AG10803 (cell line): Measurements from ENCODE around the gene JUND.

ENCODE experiments used
- DNase-seq: peaks from one replicate; pipeline ENCODE4 v3.0.0; 2010; ENCODE audit warnings: low read depth
- H3K4me3 ChIP-seq: 2 replicates; pipeline ENCODE4 v1.5.1; 2011; ENCODE audit warnings: mild to moderate bottlenecking, low read length, control low read depth
- TF ChIP-seq, protein P1 (sequence below): conservative IDR thresholded peaks from 2 replicates; pipeline ENCODE4 v1.5.1; 2011; ENCODE audit warnings: mild to moderate bottlenecking, low read length, control low read depth, inconsistent platforms

Gene JUND

DNA sequence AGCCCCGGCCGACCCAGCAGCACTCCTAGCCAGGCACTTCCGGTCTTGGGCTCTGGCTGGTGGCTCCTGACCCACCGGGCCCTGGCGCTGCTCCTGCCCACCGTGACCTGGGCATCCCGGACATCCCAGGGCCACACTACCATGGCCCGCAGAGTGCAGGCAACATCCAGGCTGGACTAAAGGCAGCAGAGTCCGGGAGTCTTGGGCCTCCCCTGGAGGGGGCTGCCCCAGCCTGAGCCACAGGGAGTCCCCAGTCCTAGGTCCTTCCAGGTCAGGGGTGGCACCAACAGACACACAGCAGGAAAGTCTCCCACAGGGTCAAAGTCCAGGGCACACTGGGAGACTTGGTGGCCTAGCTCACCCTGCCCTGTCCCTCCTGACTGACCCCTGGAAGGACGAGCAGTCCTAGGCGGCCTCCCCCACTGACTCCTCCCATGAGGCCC lies 30.7 kb upstream of the JUND start:
- no peak for DNase-seq
- TF ChIP-seq, protein P1, sequence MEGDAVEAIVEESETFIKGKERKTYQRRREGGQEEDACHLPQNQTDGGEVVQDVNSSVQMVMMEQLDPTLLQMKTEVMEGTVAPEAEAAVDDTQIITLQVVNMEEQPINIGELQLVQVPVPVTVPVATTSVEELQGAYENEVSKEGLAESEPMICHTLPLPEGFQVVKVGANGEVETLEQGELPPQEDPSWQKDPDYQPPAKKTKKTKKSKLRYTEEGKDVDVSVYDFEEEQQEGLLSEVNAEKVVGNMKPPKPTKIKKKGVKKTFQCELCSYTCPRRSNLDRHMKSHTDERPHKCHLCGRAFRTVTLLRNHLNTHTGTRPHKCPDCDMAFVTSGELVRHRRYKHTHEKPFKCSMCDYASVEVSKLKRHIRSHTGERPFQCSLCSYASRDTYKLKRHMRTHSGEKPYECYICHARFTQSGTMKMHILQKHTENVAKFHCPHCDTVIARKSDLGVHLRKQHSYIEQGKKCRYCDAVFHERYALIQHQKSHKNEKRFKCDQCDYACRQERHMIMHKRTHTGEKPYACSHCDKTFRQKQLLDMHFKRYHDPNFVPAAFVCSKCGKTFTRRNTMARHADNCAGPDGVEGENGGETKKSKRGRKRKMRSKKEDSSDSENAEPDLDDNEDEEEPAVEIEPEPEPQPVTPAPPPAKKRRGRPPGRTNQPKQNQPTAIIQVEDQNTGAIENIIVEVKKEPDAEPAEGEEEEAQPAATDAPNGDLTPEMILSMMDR: no peak
- H3K4me3 ChIP-seq: no peak overlapping the region

DNA sequence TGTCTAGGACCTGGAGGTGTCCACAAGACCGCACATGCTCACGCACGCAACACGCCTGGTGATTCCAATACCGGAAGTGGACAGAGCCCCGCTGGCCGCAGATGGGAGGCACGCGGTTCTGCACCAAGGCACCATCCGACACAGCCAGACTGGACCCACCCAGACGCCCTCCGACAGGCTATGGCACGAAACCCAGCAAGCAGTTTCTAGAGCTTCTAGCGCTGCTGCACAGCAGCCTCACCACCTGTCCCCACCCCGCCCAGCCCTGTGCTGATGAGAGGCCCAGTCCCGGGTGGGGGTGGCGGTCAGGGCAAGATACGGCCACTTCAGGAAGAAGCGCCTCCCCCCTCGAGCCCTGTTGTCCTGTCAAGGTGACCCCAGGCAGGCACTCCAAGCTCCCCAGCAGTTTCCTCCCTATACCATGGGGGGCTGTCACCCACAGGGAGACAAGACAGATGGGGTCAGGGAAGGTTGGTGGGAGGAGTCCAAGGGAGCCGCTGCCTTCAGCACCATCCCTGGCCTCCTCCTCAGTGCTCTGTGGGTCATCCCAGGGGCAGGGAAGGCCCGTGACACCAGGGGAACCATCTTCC lies 30.2 kb upstream of the JUND start:
- H3K4me3 ChIP-seq: no peak overlapping the region
- no peak for DNase-seq
- TF ChIP-seq, protein P1: no peak

GRCh38 chr19:18310966-18311365 lies 29.5 kb upstream of the JUND start:
- DNase-seq: no peak
- TF ChIP-seq, protein P1: no peak
- no peak overlapping the region for H3K4me3 ChIP-seq

DNA sequence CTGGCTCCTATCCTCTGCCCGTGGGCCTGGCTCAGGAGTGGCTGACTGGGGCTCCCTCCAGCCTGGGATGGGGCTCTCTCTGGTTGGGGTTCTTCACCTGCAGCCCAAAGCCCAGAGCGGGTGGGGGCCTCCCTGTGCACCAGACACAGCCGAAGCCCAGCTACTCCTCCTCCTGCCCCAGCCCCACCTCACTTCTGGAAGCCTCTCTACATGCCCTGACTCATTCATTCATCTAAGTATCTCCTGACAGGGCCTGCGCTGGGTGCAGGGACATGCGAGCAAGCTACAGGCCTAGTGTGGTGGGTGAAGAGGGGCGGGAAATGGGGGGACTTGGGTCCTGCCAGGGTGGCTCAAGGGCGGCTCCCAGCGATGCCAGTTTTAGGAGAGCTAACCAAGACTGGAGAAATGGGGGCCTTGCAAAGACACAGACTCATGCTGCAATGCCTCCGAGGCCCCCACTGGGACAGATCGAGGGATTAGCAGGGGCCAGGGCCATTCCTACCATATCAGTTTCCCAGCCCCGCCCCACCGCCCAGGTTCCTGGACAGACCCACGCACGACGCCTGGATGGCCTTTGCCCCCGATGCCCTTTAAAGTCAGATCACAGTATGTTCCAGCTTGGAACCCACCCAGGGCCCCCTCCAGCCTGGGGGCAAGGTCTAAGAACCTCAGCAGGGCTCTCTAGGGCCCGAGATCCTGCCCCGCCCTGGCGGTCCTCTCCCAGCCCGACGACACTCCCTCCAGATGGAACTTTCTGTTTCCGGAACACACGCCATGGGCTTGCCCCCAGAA lies 28.9 kb upstream of the JUND start:
- TF ChIP-seq, protein P1: no peak
- DNase-seq: no peak
- no peak overlapping the region for H3K4me3 ChIP-seq

GRCh38 chr19:18309525-18310064 lies 28.2 kb upstream of the JUND start:
- TF ChIP-seq, protein P1: no peak
- H3K4me3 ChIP-seq: no peak overlapping the region
- no peak for DNase-seq

- H3K4me3 ChIP-seq: no peak overlapping the region
- TF ChIP-seq, protein P1: no peak
- DNase-seq: no peak
Measured at GRCh38 chr19:18308948-18309325, 27.5 kb upstream of the JUND start.
